Measurements from ENCODE around the gene TRIM9.
"Not testable (repeated sequence)": the region's sequence is repeated elsewhere in the genome, so short reads cannot be mapped to it uniquely, and the experiment has no call there.

TRIM9 gene

GRCh38 chr14:50955373-50956043, 139.4 kb downstream of the TRIM9 start:
- peak; percentile 17 to 56 for DNase-seq

GRCh38 chr14:50954811-50955372, 140.0 kb downstream of the TRIM9 start:
- DNase-seq: peak in 1 of 2 donors; percentile 59

GRCh38 chr14:50953502-50953901, 141.4 kb downstream of the TRIM9 start:
- no peak for DNase-seq

GRCh38 chr14:50951032-50951431, 143.9 kb downstream of the TRIM9 start:
- no peak for DNase-seq

GRCh38 chr14:50948205-50948604, 146.7 kb downstream of the TRIM9 start:
- no peak for DNase-seq

- no peak for DNase-seq
These were observed 147.5 kb downstream of the TRIM9 start for GRCh38 chr14:50947446-50947845.

GRCh38 chr14:50946234-50946935, 148.5 kb downstream of the TRIM9 start:
- no peak for DNase-seq

GRCh38 chr14:50944647-50945413, 150.1 kb downstream of the TRIM9 start:
- peak in 1 of 2 donors; percentile 23 for DNase-seq

- DNase-seq: peak; percentile 42 to 51
These were observed 150.8 kb downstream of the TRIM9 start, which contains the start of gene PYGL for GRCh38 chr14:50943943-50944646. Gene PYGL (minus strand): TSS chr14:50944483. CDS start chr14:50944403, 80 bp downstream.

GRCh38 chr14:50943261-50943942, 151.5 kb downstream of the TRIM9 start:
- DNase-seq: peak in 1 of 2 donors; percentile 16

- not testable (repeated sequence) for DNase-seq
These were observed 153.3 kb downstream of the TRIM9 start for GRCh38 chr14:50941638-50942037.

- no peak for DNase-seq
These were observed 153.8 kb downstream of the TRIM9 start for GRCh38 chr14:50941151-50941550.

GRCh38 chr14:50937800-50938199, 157.1 kb downstream of the TRIM9 start:
- DNase-seq: no peak

GRCh38 chr14:50937325-50937724, 157.6 kb downstream of the TRIM9 start:
- peak in 1 of 2 donors; percentile 22 for DNase-seq

- no peak for DNase-seq
These were observed 158.0 kb downstream of the TRIM9 start for GRCh38 chr14:50936882-50937281.

- no peak for DNase-seq
These were observed 158.9 kb downstream of the TRIM9 start for GRCh38 chr14:50936016-50936340.

GRCh38 chr14:50935126-50936015, 159.5 kb downstream of the TRIM9 start:
- DNase-seq: no peak

GRCh38 chr14:50932592-50933495, 162.1 kb downstream of the TRIM9 start:
- no peak for DNase-seq

- DNase-seq: no peak
These were observed 162.7 kb downstream of the TRIM9 start for GRCh38 chr14:50932156-50932555.

- DNase-seq: no peak
These were observed 163.3 kb downstream of the TRIM9 start for GRCh38 chr14:50931559-50931958.

All from bone marrow (tissue), 2 donors.